Spleen (tissue), 11 donors: ENCODE measurements around the gene NRROS. TPM values are rescaled to one million over a fixed set of nuclear protein-coding genes. Genes with fewer than 3 reads are reported as not detected.

Experiments used
- DNase-seq: peaks from one replicate; pipeline ENCODE4 v3.0.0-alpha.2; 2020
- H3K27ac ChIP-seq, 8 donors: fragments of 200-600 bp; sonication (generic) in 7 of 8; 1 replicate in 4 of 8; 2 replicates in 4 of 8; pipeline versions ENCODE4 v1.5.0 to v1.8.0; 2016 to 2021; ENCODE audit warnings: inconsistent platforms in 4 of 8, mild to moderate bottlenecking in 4 of 8, moderate library complexity in 1 of 8
- H3K27me3 ChIP-seq, 7 donors: fragments of 200-600 bp; sonication (generic) in 6 of 7; replicated peaks in 1 of 7; 1 replicate in 4 of 7; 2 replicates in 3 of 7; pipeline versions ENCODE4 v1.5.0 to v1.8.0; 2016 to 2021; ENCODE audit warnings: inconsistent platforms in 3 of 7, mild to moderate bottlenecking in 1 of 7
- H3K36me3 ChIP-seq, 6 donors: fragments of 200-600 bp; sonication (generic) in 5 of 6; 1 replicate in 4 of 6; 2 replicates in 2 of 6; pipeline versions ENCODE4 v1.5.0 to v1.8.0; 2016 to 2021; ENCODE audit warnings: inconsistent platforms in 2 of 6
- H3K4me1 ChIP-seq, 6 donors: fragments of 200-600 bp; sonication (generic) in 5 of 6; 1 replicate in 3 of 6; 2 replicates in 3 of 6; pipeline versions ENCODE4 v1.5.0 to v1.8.0; 2016 to 2021; ENCODE audit warnings: inconsistent platforms in 3 of 6
- H3K4me3 ChIP-seq, 8 donors: fragments of 200-600 bp; sonication (generic) in 7 of 8; 1 replicate in 4 of 8; 2 replicates in 4 of 8; pipeline versions ENCODE4 v1.5.0 to v1.8.0; 2016 to 2021; ENCODE audit warnings: inconsistent platforms in 4 of 8, mild to moderate bottlenecking in 4 of 8, moderate library complexity in 2 of 8
- H3K9me3 ChIP-seq, 8 donors: fragments of 200-600 bp; sonication (generic) in 7 of 8; 1 replicate in 4 of 8; 2 replicates in 4 of 8; pipeline versions ENCODE4 v1.5.0 to v1.8.0; 2016 to 2021; ENCODE audit warnings: inconsistent platforms in 4 of 8
- CTCF ChIP-seq, 11 experiments: fragments of 200-600 bp in 7 of 11; fragments of 450-650 bp in 4 of 11; sonication (generic) in 4 of 11; IDR thresholded peaks in 8 of 11; conservative IDR thresholded peaks in 3 of 11; 1 replicate in 7 of 11; 2 replicates in 4 of 11; pipeline versions ENCODE4 v1.4.0 to v1.8.0; 2016 to 2021; ENCODE audit warnings: antibody characterized with exemption in 11 of 11, inconsistent platforms in 4 of 11, mild to moderate bottlenecking in 1 of 11
- POLR2A ChIP-seq, 3 donors: fragments of 450-650 bp; IDR thresholded peaks; one replicate each; pipeline ENCODE4 v1.5.1; 2017; ENCODE audit warnings: antibody characterized with exemption in 3 of 3, mild to moderate bottlenecking in 1 of 3
- POLR2AphosphoS5 ChIP-seq, 3 donors: sonication (generic); formaldehyde crosslinking; IDR thresholded peaks; one replicate each; pipeline ENCODE4 v1.5.1; 2017; ENCODE audit warnings: antibody characterized with exemption in 3 of 3
- WGBS, 5 donors: extraction: QIAGEN DNeasy Blood & Tissue Kit in 3 of 5; methylation state at CpG; one replicate each; pipeline versions ENCODE4 v1.1.5 to v1.1.7; 2013 to 2018; 5-methylcytosine and 5-hydroxymethylcytosine counted together
- intact Hi-C: fragments of 100-400 bp; cut with DNase I; formaldehyde crosslinking; loops from one replicate; pipeline ENCODE4 v1.15.0; 2023; ENCODE audit warnings: low total_unique reads
- polyA plus RNA-seq, 3 donors: library from polyadenylated mRNA; stranded (reverse); fragments of 200-250 nt; gene quantifications; one replicate each; pipeline ENCODE4 v1.2.1, GENCODE V29; 2013
- total RNA-seq, 7 donors: library from RNA; depleted of rRNA in 3 of 7; stranded (reverse); fragments of >200 nt in 3 of 7; fragmentation: NEBNext Ultra II Directional in 4 of 7; extraction: Animal tissue kit (Norgen Biotek cat#: 25700) in 4 of 7; gene quantifications; one replicate each; pipeline versions ENCODE4 v1.1.0 to v1.2.1, GENCODE V29; 2016 to 2021
- donor health status: healthy with polysubstance abuse.
- donor health status: DM: no; HTN: no; CAD: no; lungs with moderate emphysema.
- donor health status: DM: no; HTN: no; CAD: no.
- donor health status: Bipolar disorder and iron deficiency.
- donor health status: healthy.
- donor health status: DM: no; HTN: no; CAD: no.
- donor health status: DM: yes; HTN: yes; CAD: no.

NRROS gene
- total and polyA plus RNA-seq, 10 donors = 7.8 to 35.2 (median 29.9) TPM

DNA sequence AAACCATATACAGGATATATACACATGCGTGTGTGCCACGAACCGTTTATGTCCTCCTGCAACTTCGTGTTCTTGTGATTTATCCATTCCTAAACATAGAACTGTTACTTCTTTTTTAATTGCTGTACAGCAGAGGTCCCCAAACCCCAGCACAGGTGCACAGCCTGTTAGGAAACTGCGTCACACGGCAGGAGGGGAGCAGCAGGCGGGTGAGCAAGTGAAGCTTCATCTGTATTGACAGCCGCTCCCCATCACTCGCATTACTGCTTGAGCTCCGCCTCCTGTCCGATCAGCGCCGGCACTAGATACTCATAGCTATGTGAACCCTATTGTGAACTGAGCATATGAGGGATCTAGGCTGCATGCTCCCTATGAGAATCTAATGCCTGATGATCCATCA, 34.9 kb upstream of the NRROS start:
- intact Hi-C loops = no loop called here
- peak; percentile 78 for DNase-seq
- Histone ChIP-seq H3K4me1 (peaks cover 2 to 24% (median 5%) of the 10 kb centered on the region in 6 donors), H3K27me3 (no peaks in the 10 kb centered on the region), H3K9me3 (peaks cover 0 to 6% (median 0%) of the 10 kb centered on the region in 8 donors), H3K36me3 (no peaks in the 10 kb centered on the region), H3K27ac (no peak overlapping the region), H3K4me3 (no peak overlapping the region)
- no peak for TF ChIP-seq POLR2AphosphoS5 (IDR thresholded peaks at IDR 0.05)
- TF ChIP-seq POLR2A (IDR thresholded peaks at IDR 0.05) = no peak
- TF ChIP-seq CTCF (IDR thresholded peaks at IDR 0.05 in 8 of 11, conservative IDR thresholded peaks at IDR 0.05 in 3 of 11) = no peak
- WGBS, 5 donors = 35 to 57% (median 52%) methylated on average over 13 of the region's 13 CpGs

GRCh38 chr3:196608693-196609092, 30.8 kb upstream of the NRROS start:
- TF ChIP-seq POLR2AphosphoS5 (IDR thresholded peaks at IDR 0.05) (no peak), POLR2A (IDR thresholded peaks at IDR 0.05) (no peak), CTCF (IDR thresholded peaks at IDR 0.05 in 8 of 11, conservative IDR thresholded peaks at IDR 0.05 in 3 of 11) (no peak)
- no peaks in the 10 kb centered on the region for H3K27me3 ChIP-seq
- H3K9me3 ChIP-seq = peaks cover 0 to 6% (median 0%) of the 10 kb centered on the region in 8 donors
- WGBS, 5 donors = 93 to 98% (median 96%) methylated on average over 2 of the region's 2 CpGs
- no peak for DNase-seq
- H3K4me3 ChIP-seq = no peak overlapping the region
- no peaks in the 10 kb centered on the region for H3K36me3 ChIP-seq
- intact Hi-C loops = loop anchor here (2.0 kb wide), 1 partner anchor 76 kb away; no protein-coding TSS in a partner anchor
- no peak overlapping the region for H3K27ac ChIP-seq
- peaks cover 18 to 49% (median 29%) of the 10 kb centered on the region in 6 donors for H3K4me1 ChIP-seq

- peak overlapping the region in 7 of 8 donors; percentile 25 to 85 (median 75) for H3K27ac ChIP-seq
- H3K4me1 ChIP-seq = peaks cover 18 to 46% (median 29%) of the 10 kb centered on the region in 6 donors
- H3K9me3 ChIP-seq = peaks cover 0 to 6% (median 0%) of the 10 kb centered on the region in 8 donors
- 5 to 9% (median 7%) methylated on average over 5 of the region's 5 CpGs for WGBS, 5 donors
- peak; percentile 60 to 72 (median 66) for TF ChIP-seq POLR2AphosphoS5 (IDR thresholded peaks at IDR 0.05)
- TF ChIP-seq CTCF (IDR thresholded peaks at IDR 0.05 in 8 of 11, conservative IDR thresholded peaks at IDR 0.05 in 3 of 11) = peak; percentile 74 to 94 (median 91)
- no peak for TF ChIP-seq POLR2A (IDR thresholded peaks at IDR 0.05)
- H3K36me3 ChIP-seq = no peaks in the 10 kb centered on the region
- intact Hi-C loops = loop anchor here (2.0 kb wide), 1 partner anchor 75 kb away; no protein-coding TSS in a partner anchor
- H3K4me3 ChIP-seq = peak overlapping the region in 2 of 8 donors; percentile 6 to 20
- peak; percentile 98 for DNase-seq
- H3K27me3 ChIP-seq = no peaks in the 10 kb centered on the region
These were observed 30.1 kb upstream of the NRROS start for GRCh38 chr3:196609343-196609775.

- no peak for TF ChIP-seq POLR2AphosphoS5 (IDR thresholded peaks at IDR 0.05)
- no peak for TF ChIP-seq CTCF (IDR thresholded peaks at IDR 0.05 in 8 of 11, conservative IDR thresholded peaks at IDR 0.05 in 3 of 11)
- TF ChIP-seq POLR2A (IDR thresholded peaks at IDR 0.05) = no peak
- peaks cover 0 to 6% (median 0%) of the 10 kb centered on the region in 8 donors for H3K9me3 ChIP-seq
- H3K27ac ChIP-seq = peak overlapping the region in 7 of 8 donors; percentile 25 to 85 (median 75)
- 70 to 79% (median 73%) methylated on average over 6 of the region's 6 CpGs for WGBS, 5 donors
- peaks cover 18 to 42% (median 29%) of the 10 kb centered on the region in 6 donors for H3K4me1 ChIP-seq
- H3K36me3 ChIP-seq = no peaks in the 10 kb centered on the region
- no peaks in the 10 kb centered on the region for H3K27me3 ChIP-seq
- H3K4me3 ChIP-seq = peak overlapping the region in 1 of 8 donors; percentile 6
- intact Hi-C loops = loop anchor here (2.0 kb wide), 1 partner anchor 75 kb away; no protein-coding TSS in a partner anchor
- no peak for DNase-seq
These were observed 29.5 kb upstream of the NRROS start for GRCh38 chr3:196609805-196610515.
